WTC11 (cell line): ENCODE measurements around the gene SMTN. TPM values are rescaled to one million over a fixed set of nuclear protein-coding genes. Genes with fewer than 3 reads are reported as not detected.

Experiments used
- ATAC-seq: fragments of 200-7000 bp; cut with Tn5 transposase; 2 replicates; pipeline ENCODE4 v1.10.0; 2021; ENCODE audit warnings: mild to moderate bottlenecking, moderate library complexity
- CTCF ChIA-PET: fragments of 300-600 bp; sonication (Branson Sonifier 250); formaldehyde crosslinking; loops from one replicate; lab custom pipeline; 2021; ENCODE audit warnings: antibody characterized with exemption; lab: Charles Lee
- POLR2A ChIA-PET: fragments of 350-600 bp; sonication (Branson Sonifier 250); formaldehyde crosslinking; loops from one replicate; lab custom pipeline; 2021; ENCODE audit warnings: antibody characterized with exemption; lab: Charles Lee
- DNase-seq: peaks from one replicate; pipeline ENCODE4 v3.0.0; 2021; ENCODE audit warnings: low spot score
- H3K27ac Mint-ChIP-seq: 2 replicates; pipeline ENCODE4 v1.8.0; 2021; ENCODE audit warnings: mixed read lengths
- H3K27me3 Mint-ChIP-seq: 2 replicates; pipeline ENCODE4 v1.8.0; 2021; ENCODE audit warnings: low read depth, mild to moderate bottlenecking, moderate library complexity, mixed read lengths
- H3K36me3 Mint-ChIP-seq: 2 replicates; pipeline ENCODE4 v1.8.0; 2021; ENCODE audit warnings: mixed read lengths
- H3K4me1 Mint-ChIP-seq: 2 replicates; pipeline ENCODE4 v1.8.0; 2022; ENCODE audit warnings: mixed read lengths
- H3K4me3 Mint-ChIP-seq: 2 replicates; pipeline ENCODE4 v1.8.0; 2021; ENCODE audit warnings: mild to moderate bottlenecking, moderate library complexity, mixed read lengths
- H3K9me3 Mint-ChIP-seq: 2 replicates; pipeline ENCODE4 v1.8.0; 2021; ENCODE audit warnings: mixed read lengths
- EMX1 ChIP-seq: fragments of 250-450 bp; sonication (Bioruptor Pico); IDR thresholded peaks from 2 replicates; pipeline ENCODE4 v1.8.0; 2021; ENCODE audit warnings: mild to moderate bottlenecking
- FOXP1 ChIP-seq: sonication (generic); formaldehyde crosslinking; IDR thresholded peaks from 2 replicates; pipeline ENCODE4 v1.8.0; 2022; ENCODE audit warnings: missing genetic modification reagents, mild to moderate bottlenecking, moderate library complexity, borderline replicate concordance
- HMGA2 ChIP-seq: fragments of 250-450 bp; sonication (Bioruptor Pico); IDR thresholded peaks from 2 replicates; pipeline ENCODE4 v1.4.0; 2021; ENCODE audit warnings: mild to moderate bottlenecking, moderate library complexity
- JUN ChIP-seq: sonication (generic); formaldehyde crosslinking; IDR thresholded peaks from 2 replicates; pipeline ENCODE4 v1.8.0; 2023; ENCODE audit warnings: mild to moderate bottlenecking, missing genetic modification reagents
- MXD4 ChIP-seq: fragments of 250-450 bp; sonication (Bioruptor Pico); IDR thresholded peaks from 2 replicates; pipeline ENCODE4 v1.8.0; 2021; ENCODE audit warnings: mild to moderate bottlenecking, moderate library complexity, borderline replicate concordance
- NFATC4 ChIP-seq: fragments of 250-450 bp; sonication (Bioruptor Pico); IDR thresholded peaks from 2 replicates; pipeline ENCODE4 v1.9.0; 2021; ENCODE audit warnings: mild to moderate bottlenecking
- NFE2L1 ChIP-seq: sonication (generic); formaldehyde crosslinking; IDR thresholded peaks from 2 replicates; pipeline ENCODE4 v1.8.1; 2023; ENCODE audit warnings: missing genetic modification reagents
- NFYB ChIP-seq: sonication (generic); formaldehyde crosslinking; conservative IDR thresholded peaks from 2 replicates; pipeline ENCODE4 v1.8.0; 2022; ENCODE audit warnings: low read depth, missing genetic modification reagents
- STAT6 ChIP-seq: sonication (generic); formaldehyde crosslinking; conservative IDR thresholded peaks from 2 replicates; pipeline ENCODE4 v1.8.1; 2023; ENCODE audit warnings: mild to moderate bottlenecking, low read depth, missing genetic modification reagents, moderate library complexity
- ZBTB43 ChIP-seq: sonication (generic); formaldehyde crosslinking; IDR thresholded peaks from 2 replicates; pipeline ENCODE4 v1.8.1; 2023; ENCODE audit warnings: mild to moderate bottlenecking, missing genetic modification reagents
- ZNF121 ChIP-seq: sonication (generic); formaldehyde crosslinking; IDR thresholded peaks from 2 replicates; pipeline ENCODE4 v1.8.0; 2023; ENCODE audit warnings: missing genetic modification reagents
- ZNF138 ChIP-seq: sonication (generic); formaldehyde crosslinking; conservative IDR thresholded peaks from 2 replicates; pipeline ENCODE4 v1.8.1; 2022; ENCODE audit warnings: mild to moderate bottlenecking, moderate library complexity, missing genetic modification reagents
- ZNF317 ChIP-seq: sonication (generic); formaldehyde crosslinking; IDR thresholded peaks from 2 replicates; pipeline ENCODE4 v1.8.1; 2023; ENCODE audit warnings: low read depth, mild to moderate bottlenecking, moderate library complexity, missing genetic modification reagents, borderline replicate concordance
- ZNF512 ChIP-seq: sonication (generic); formaldehyde crosslinking; IDR thresholded peaks from 2 replicates; pipeline ENCODE4 v1.8.1; 2022; ENCODE audit warnings: missing genetic modification reagents, borderline replicate concordance
- total RNA-seq: library from RNA; stranded (reverse); gene quantifications from 3 replicates; pipeline ENCODE4 v1.2.3, GENCODE V29; 2021
- TF ChIP-seq, protein P1 (sequence below): fragments of 250-450 bp; sonication (Bioruptor Pico); IDR thresholded peaks from 2 replicates; pipeline ENCODE4 v1.9.0; 2021; ENCODE audit warnings: mild to moderate bottlenecking
- TF ChIP-seq, protein P2 (sequence below): sonication (generic); formaldehyde crosslinking; IDR thresholded peaks from 2 replicates; pipeline ENCODE4 v1.8.1; 2022; ENCODE audit warnings: mild to moderate bottlenecking, missing genetic modification reagents, moderate library complexity, borderline replicate concordance
- TF ChIP-seq, protein P3 (sequence below): sonication (generic); formaldehyde crosslinking; IDR thresholded peaks from 2 replicates; pipeline ENCODE4 v1.8.1; 2023; ENCODE audit warnings: mild to moderate bottlenecking, missing genetic modification reagents
- TF ChIP-seq, protein P4 (sequence below): fragments of 250-450 bp; sonication (Bioruptor Pico); IDR thresholded peaks from 2 replicates; pipeline ENCODE4 v1.9.0; 2021; ENCODE audit warnings: moderate library complexity, mild to moderate bottlenecking, inconsistent platforms, borderline replicate concordance

The SMTN gene
- total RNA-seq, 1 experiment from 2014 or later = 34.5 TPM

DNA sequence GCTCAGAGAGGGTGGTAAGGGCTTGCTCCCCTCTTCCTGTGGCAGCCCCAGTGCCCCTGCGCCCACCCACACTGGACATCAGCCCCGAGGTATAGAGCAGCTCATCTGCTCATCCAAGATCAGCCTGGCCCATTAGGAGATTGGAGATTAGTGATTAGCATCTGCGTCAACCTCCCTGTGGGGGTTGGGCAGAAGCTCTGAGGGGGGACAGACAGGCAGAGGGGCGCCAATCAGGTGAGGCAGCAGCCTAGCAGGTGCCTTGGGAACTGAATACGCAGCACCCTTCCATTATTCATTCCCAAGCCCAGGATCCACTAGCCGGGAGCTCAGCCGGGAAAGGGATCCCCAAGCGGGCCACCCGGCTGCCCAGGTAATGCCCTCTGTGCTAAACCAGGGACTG is 11.0 kb downstream of the SMTN start:
- CTCF ChIA-PET = interaction anchor here (0.6 to 21.8 kb wide), 3 partner anchors 14 to 146 kb away, joined by 3 to 363 read pairs (median 3); partner anchors contain the start of gene SELENOM

GRCh38 chr22:31093086-31093850 is 12.2 kb downstream of the SMTN start:
- no peak for DNase-seq

More for the DNA sequence above, 11.0 kb downstream of the SMTN start:
- no peaks in the 10 kb centered on the region for H3K36me3 Mint-ChIP-seq
- DNase-seq = no peak
- no peaks in the 10 kb centered on the region for H3K9me3 Mint-ChIP-seq
- H3K4me1 Mint-ChIP-seq = peaks cover 4% of the 10 kb centered on the region
- POLR2A ChIA-PET = no interaction called here
- no peak for ATAC-seq
- H3K27me3 Mint-ChIP-seq = no peaks in the 10 kb centered on the region
- TF ChIP-seq, protein P1, sequence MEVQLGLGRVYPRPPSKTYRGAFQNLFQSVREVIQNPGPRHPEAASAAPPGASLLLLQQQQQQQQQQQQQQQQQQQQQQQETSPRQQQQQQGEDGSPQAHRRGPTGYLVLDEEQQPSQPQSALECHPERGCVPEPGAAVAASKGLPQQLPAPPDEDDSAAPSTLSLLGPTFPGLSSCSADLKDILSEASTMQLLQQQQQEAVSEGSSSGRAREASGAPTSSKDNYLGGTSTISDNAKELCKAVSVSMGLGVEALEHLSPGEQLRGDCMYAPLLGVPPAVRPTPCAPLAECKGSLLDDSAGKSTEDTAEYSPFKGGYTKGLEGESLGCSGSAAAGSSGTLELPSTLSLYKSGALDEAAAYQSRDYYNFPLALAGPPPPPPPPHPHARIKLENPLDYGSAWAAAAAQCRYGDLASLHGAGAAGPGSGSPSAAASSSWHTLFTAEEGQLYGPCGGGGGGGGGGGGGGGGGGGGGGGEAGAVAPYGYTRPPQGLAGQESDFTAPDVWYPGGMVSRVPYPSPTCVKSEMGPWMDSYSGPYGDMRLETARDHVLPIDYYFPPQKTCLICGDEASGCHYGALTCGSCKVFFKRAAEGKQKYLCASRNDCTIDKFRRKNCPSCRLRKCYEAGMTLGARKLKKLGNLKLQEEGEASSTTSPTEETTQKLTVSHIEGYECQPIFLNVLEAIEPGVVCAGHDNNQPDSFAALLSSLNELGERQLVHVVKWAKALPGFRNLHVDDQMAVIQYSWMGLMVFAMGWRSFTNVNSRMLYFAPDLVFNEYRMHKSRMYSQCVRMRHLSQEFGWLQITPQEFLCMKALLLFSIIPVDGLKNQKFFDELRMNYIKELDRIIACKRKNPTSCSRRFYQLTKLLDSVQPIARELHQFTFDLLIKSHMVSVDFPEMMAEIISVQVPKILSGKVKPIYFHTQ = no peak
- TF ChIP-seq, all 79 proteins: peak for 0
- Mint-ChIP-seq H3K4me3 (no peak overlapping the region), H3K27ac (no peak overlapping the region)

GRCh38 chr22:31094021-31094551 is 13.0 kb downstream of the SMTN start:
- no peak overlapping the region for H3K27ac Mint-ChIP-seq
- POLR2A ChIA-PET = interaction anchor here (0.7 to 1.0 kb wide), 2 partner anchors 46 to 159 kb away, joined by 4 to 5 read pairs; partner anchors contain the start of gene PLA2G3
- H3K36me3 Mint-ChIP-seq = no peaks in the 10 kb centered on the region
- no peak overlapping the region for H3K4me3 Mint-ChIP-seq
- CTCF ChIA-PET = interaction anchor here (0.5 to 21.8 kb wide), 7 partner anchors 10 to 179 kb away, joined by 3 to 363 read pairs (median 5); partner anchors contain the start of genes LIMK2 and SELENOM
- H3K4me1 Mint-ChIP-seq = peaks cover 15% of the 10 kb centered on the region
- ATAC-seq (no peak), DNase-seq (no peak)
- no peaks in the 10 kb centered on the region for H3K9me3 Mint-ChIP-seq
- H3K27me3 Mint-ChIP-seq = 0 out of 2 replicates have a peak, but pooled peaks cover 2% of the 10 kb centered on the region
- TF ChIP-seq, protein P2, sequence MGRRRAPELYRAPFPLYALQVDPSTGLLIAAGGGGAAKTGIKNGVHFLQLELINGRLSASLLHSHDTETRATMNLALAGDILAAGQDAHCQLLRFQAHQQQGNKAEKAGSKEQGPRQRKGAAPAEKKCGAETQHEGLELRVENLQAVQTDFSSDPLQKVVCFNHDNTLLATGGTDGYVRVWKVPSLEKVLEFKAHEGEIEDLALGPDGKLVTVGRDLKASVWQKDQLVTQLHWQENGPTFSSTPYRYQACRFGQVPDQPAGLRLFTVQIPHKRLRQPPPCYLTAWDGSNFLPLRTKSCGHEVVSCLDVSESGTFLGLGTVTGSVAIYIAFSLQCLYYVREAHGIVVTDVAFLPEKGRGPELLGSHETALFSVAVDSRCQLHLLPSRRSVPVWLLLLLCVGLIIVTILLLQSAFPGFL (CRISPR knock-in tag) = no peak
- TF ChIP-seq, protein P3, sequence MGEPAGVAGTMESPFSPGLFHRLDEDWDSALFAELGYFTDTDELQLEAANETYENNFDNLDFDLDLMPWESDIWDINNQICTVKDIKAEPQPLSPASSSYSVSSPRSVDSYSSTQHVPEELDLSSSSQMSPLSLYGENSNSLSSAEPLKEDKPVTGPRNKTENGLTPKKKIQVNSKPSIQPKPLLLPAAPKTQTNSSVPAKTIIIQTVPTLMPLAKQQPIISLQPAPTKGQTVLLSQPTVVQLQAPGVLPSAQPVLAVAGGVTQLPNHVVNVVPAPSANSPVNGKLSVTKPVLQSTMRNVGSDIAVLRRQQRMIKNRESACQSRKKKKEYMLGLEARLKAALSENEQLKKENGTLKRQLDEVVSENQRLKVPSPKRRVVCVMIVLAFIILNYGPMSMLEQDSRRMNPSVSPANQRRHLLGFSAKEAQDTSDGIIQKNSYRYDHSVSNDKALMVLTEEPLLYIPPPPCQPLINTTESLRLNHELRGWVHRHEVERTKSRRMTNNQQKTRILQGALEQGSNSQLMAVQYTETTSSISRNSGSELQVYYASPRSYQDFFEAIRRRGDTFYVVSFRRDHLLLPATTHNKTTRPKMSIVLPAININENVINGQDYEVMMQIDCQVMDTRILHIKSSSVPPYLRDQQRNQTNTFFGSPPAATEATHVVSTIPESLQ = no peak
- TF ChIP-seq, protein P4, sequence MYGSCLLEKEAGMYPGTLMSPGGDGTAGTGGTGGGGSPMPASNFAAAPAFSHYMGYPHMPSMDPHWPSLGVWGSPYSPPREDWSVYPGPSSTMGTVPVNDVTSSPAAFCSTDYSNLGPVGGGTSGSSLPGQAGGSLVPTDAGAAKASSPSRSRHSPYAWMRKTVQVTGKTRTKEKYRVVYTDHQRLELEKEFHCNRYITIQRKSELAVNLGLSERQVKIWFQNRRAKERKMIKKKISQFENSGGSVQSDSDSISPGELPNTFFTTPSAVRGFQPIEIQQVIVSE = no peak
- no peak for TF ChIP-seq NFATC4 (CRISPR knock-in tag)
- TF ChIP-seq NFE2L1 (CRISPR knock-in tag) = no peak
- TF ChIP-seq HMGA2 (CRISPR knock-in tag) = no peak
- no peak for TF ChIP-seq JUN (CRISPR knock-in tag)
- no peak for TF ChIP-seq ZNF121 (CRISPR knock-in tag)
- TF ChIP-seq MXD4 (CRISPR knock-in tag) = no peak
- no peak for TF ChIP-seq ZNF512 (CRISPR knock-in tag)
- no peak for TF ChIP-seq EMX1 (CRISPR knock-in tag)
- no peak for TF ChIP-seq STAT6 (CRISPR knock-in tag)

More at GRCh38 chr22:31093086-31093850, 12.2 kb downstream of the SMTN start:
- ChIA-PET POLR2A (no interaction called here), CTCF (interaction anchor here (0.5 to 21.8 kb wide), 6 partner anchors 9 to 180 kb away, joined by 3 to 363 read pairs (median 4); partner anchors contain the start of genes LIMK2 and SELENOM)
- Mint-ChIP-seq H3K9me3 (no peaks in the 10 kb centered on the region), H3K4me1 (peaks cover 11% of the 10 kb centered on the region), H3K27me3 (no peaks in the 10 kb centered on the region), H3K36me3 (no peaks in the 10 kb centered on the region), H3K4me3 (no peak overlapping the region), H3K27ac (no peak overlapping the region)
- ATAC-seq = no peak
- TF ChIP-seq FOXP1 (CRISPR knock-in tag) = no peak
- no peak for TF ChIP-seq ZNF138 (CRISPR knock-in tag)
- no peak for TF ChIP-seq ZBTB43 (CRISPR knock-in tag)
- TF ChIP-seq ZNF317 (CRISPR knock-in tag) = no peak
- no peak for TF ChIP-seq NFYB (CRISPR knock-in tag)
